GM12878 (cell line): ENCODE data around the gene KMT2E. TPM values are rescaled to one million over a fixed set of nuclear protein-coding genes. Genes with fewer than 3 reads are reported as not detected.

Experiments used
- ATF7 ChIP-seq: fragments of 450-650 bp; IDR thresholded peaks from 2 replicates; pipeline ENCODE4 v1.6.1; 2016; ENCODE audit warnings: low read depth, mild to moderate bottlenecking
- BCL3 ChIP-seq: IDR thresholded peaks from 2 replicates; pipeline ENCODE4 v1.6.1; 2011; ENCODE audit warnings: borderline replicate concordance, low read depth, mild to moderate bottlenecking, moderate library complexity, low read length; ENCODE audit not compliant: insufficient read depth, poor library complexity, severe bottlenecking
- CREB1 ChIP-seq: IDR thresholded peaks from 2 replicates; pipeline ENCODE4 v1.6.1; 2012; ENCODE audit warnings: low read depth, mild to moderate bottlenecking, inconsistent platforms
- E2F4 ChIP-seq: IDR thresholded peaks from 2 replicates; pipeline ENCODE4 v1.6.1; 2012; ENCODE audit warnings: low read depth, low read length, improper control_type of control experiment
- EGR1 ChIP-seq, 2 experiments: IDR thresholded peaks; 1 replicate in 1 of 2; 2 replicates in 1 of 2; pipeline ENCODE4 v1.6.1; 2011 to 2012; ENCODE audit warnings: low read depth in 2 of 2, low read length in 2 of 2, borderline replicate concordance in 1 of 2, mild to moderate bottlenecking in 1 of 2, moderate library complexity in 1 of 2
- EP300 ChIP-seq, 2 experiments: fragments of 150-350 bp in 1 of 2; IDR thresholded peaks; 2 replicates each; pipeline ENCODE4 v1.6.1; 2011 to 2012; ENCODE audit warnings: low read depth in 2 of 2, low read length in 2 of 2, borderline replicate concordance in 1 of 2, improper control_type of control experiment in 1 of 2, inconsistent platforms in 1 of 2; ENCODE audit not compliant: control insufficient read depth in 1 of 2
- IRF4 ChIP-seq: IDR thresholded peaks from 2 replicates; pipeline ENCODE4 v1.6.1; 2011; ENCODE audit warnings: low read depth, low read length
- KLF5 ChIP-seq: fragments of 450-650 bp; IDR thresholded peaks from 2 replicates; pipeline ENCODE4 v1.6.1; 2014; ENCODE audit warnings: mild to moderate bottlenecking; ENCODE audit not compliant: partially characterized antibody
- MEF2A ChIP-seq: IDR thresholded peaks from 2 replicates; pipeline ENCODE4 v1.6.1; 2011; ENCODE audit warnings: low read depth, mild to moderate bottlenecking, low read length, moderate library complexity; ENCODE audit not compliant: insufficient read depth
- MXI1 ChIP-seq: fragments of 150-350 bp; IDR thresholded peaks from 2 replicates; pipeline ENCODE4 v1.6.1; 2011; ENCODE audit warnings: low read depth, mild to moderate bottlenecking, inconsistent platforms, low read length, improper control_type of control experiment
- NKRF ChIP-seq: fragments of 450-650 bp; conservative IDR thresholded peaks from 2 replicates; pipeline ENCODE4 v1.6.1; 2017; ENCODE audit warnings: mild to moderate bottlenecking, moderate library complexity
- NR2C1 ChIP-seq: fragments of 450-650 bp; IDR thresholded peaks from 2 replicates; pipeline ENCODE4 v1.6.1; 2017; ENCODE audit warnings: antibody characterized with exemption, mild to moderate bottlenecking, moderate library complexity
- PAX8 ChIP-seq: fragments of 450-650 bp; IDR thresholded peaks from 2 replicates; pipeline ENCODE4 v1.6.1; 2017; ENCODE audit warnings: mild to moderate bottlenecking, moderate library complexity
- POLR2AphosphoS5 ChIP-seq: IDR thresholded peaks from 2 replicates; pipeline ENCODE4 v1.6.1; 2011; ENCODE audit warnings: mild to moderate bottlenecking, low read length, inconsistent platforms
- RB1 ChIP-seq: fragments of 450-650 bp; formaldehyde crosslinking; IDR thresholded peaks from 2 replicates; pipeline ENCODE4 v1.6.1; 2017; ENCODE audit warnings: mild to moderate bottlenecking, borderline replicate concordance
- RFX5 ChIP-seq: IDR thresholded peaks from 2 replicates; pipeline ENCODE4 v1.6.1; 2011; ENCODE audit warnings: low read depth, low read length, improper control_type of control experiment
- SKIL ChIP-seq: fragments of 450-650 bp; IDR thresholded peaks from 2 replicates; pipeline ENCODE4 v1.6.1; 2017; ENCODE audit warnings: mild to moderate bottlenecking, low read depth, inconsistent platforms; ENCODE audit not compliant: poor library complexity, severe bottlenecking
- SMAD1 ChIP-seq: fragments of 450-650 bp; IDR thresholded peaks from 2 replicates; pipeline ENCODE4 v1.6.1; 2018; ENCODE audit warnings: mild to moderate bottlenecking, low read depth; ENCODE audit not compliant: partially characterized antibody
- SMC3 ChIP-seq: IDR thresholded peaks from 2 replicates; pipeline ENCODE4 v1.6.1; 2011; ENCODE audit warnings: low read length, improper control_type of control experiment, borderline replicate concordance
- SP1 ChIP-seq: IDR thresholded peaks from one replicate; pipeline ENCODE4 v1.6.1; 2011; ENCODE audit warnings: low read depth, low read length
- TCF12 ChIP-seq: IDR thresholded peaks from 2 replicates; pipeline ENCODE4 v1.6.1; 2011; ENCODE audit warnings: low read depth, mild to moderate bottlenecking, low read length
- TCF7 ChIP-seq: IDR thresholded peaks from 2 replicates; pipeline ENCODE4 v1.6.1; 2014; ENCODE audit warnings: antibody characterized with exemption, borderline replicate concordance
- YBX1 ChIP-seq: fragments of 450-650 bp; IDR thresholded peaks from 2 replicates; pipeline ENCODE4 v1.6.1; 2016; ENCODE audit warnings: antibody characterized with exemption
- polyA plus RNA-seq, 11 experiments: library from polyadenylated mRNA; depleted of rRNA in 4 of 11; unstranded in 6 of 11; stranded (reverse) in 5 of 11; fragments of >200 nt; fragmentation: Nextera tagmentation in 4 of 11; fragmentation: Illumina TruSeq in 1 of 11; extraction: Ambion mirVana in 4 of 11; extraction: Trizol in 1 of 11; gene quantifications; 1 replicate in 1 of 11; 2 replicates in 10 of 11; pipeline versions ENCODE4 v1.2.1 to v1.2.3, GENCODE V29; 2011 to 2016; ENCODE audit warnings: inconsistent platforms in 2 of 11, missing spikeins in 2 of 11, low read depth in 1 of 11
- total RNA-seq, 4 experiments: library from RNA; depleted of rRNA in 3 of 4; stranded (reverse); fragments of >200 nt in 3 of 4; fragmentation: Illumina TruSeq in 1 of 4; extraction: Trizol in 1 of 4; gene quantifications; 2 replicates each; pipeline versions ENCODE4 v1.2.1 to v1.2.3, GENCODE V29; 2013 to 2021

Gene KMT2E
- total and polyA plus RNA-seq, 10 of the 15 experiments (the other 5 are each of a cell fraction or from before 2014, with no cell fraction given) = 13.2 to 68.1 (median 34.1) TPM

GRCh38 chr7:104983578-104984539 is 30.1 kb upstream of the KMT2E start (continued):
- no peak for TF ChIP-seq MEF2A
- peak; percentile 92 for TF ChIP-seq KLF5
- no peak for TF ChIP-seq E2F4
- TF ChIP-seq POLR2AphosphoS5 = peak; percentile 98
- TF ChIP-seq ATF7 = peak; percentile 37; the same call in 1 of the 2 replicates
- TF ChIP-seq RB1 = peak; percentile 26; the same call in 1 of the 2 replicates
- TF ChIP-seq MXI1 = peak; percentile 84
- peak; percentile 70 for TF ChIP-seq NR2C1
- TF ChIP-seq RFX5 = 0 out of 2 replicates have a peak, but pooled peaks have one; percentile 35
- no peak for TF ChIP-seq YBX1
- peak; percentile 23 for TF ChIP-seq SMAD1
- no peak for TF ChIP-seq SP1
- TF ChIP-seq TCF12 = peak; percentile 71
- TF ChIP-seq CREB1 = peak; percentile 94
- TF ChIP-seq IRF4 = peak; percentile 58; the same call in 1 of the 2 replicates
- peak; percentile 36 for TF ChIP-seq SMC3
- peak; percentile 73; the same call in 1 of the 2 replicates for TF ChIP-seq PAX8
- peak; percentile 94; the same call in 1 of the 2 replicates for TF ChIP-seq NKRF
- TF ChIP-seq EP300 (IDR thresholded peaks at IDR 0.05; ENCODE audit: borderline replicate concordance in 1 of 2, control insufficient read depth in 1 of 2, low read depth in 2 of 2, low read length in 2 of 2) = 0 out of 4 replicates have a peak, but pooled peaks of 1 of the 2 experiments have one; percentile 24
- peak; percentile 7; the same call in 1 of the 2 replicates for TF ChIP-seq TCF7
- TF ChIP-seq SKIL = no peak
- TF ChIP-seq EGR1 (IDR thresholded peaks at IDR 0.05; ENCODE audit: borderline replicate concordance in 1 of 2, low read depth in 2 of 2, low read length in 2 of 2) = peak in 1 of 2 experiments; percentile 84; a peak in 2 of 3 replicates
- peak; percentile 87 for TF ChIP-seq BCL3
